K562 (cell line): Measurements from ENCODE around the gene PAFAH2.
A peak's percentile ranks its signal among the peaks of the same experiment; 100 is the strongest.

Source experiments
- CREB1 ChIP-seq, 2 experiments: sonication (generic) in 1 of 2; formaldehyde crosslinking in 1 of 2; IDR thresholded peaks; 2 replicates each; pipeline versions ENCODE4 v1.6.1 to v1.8.0; 2012 to 2022; ENCODE audit warnings: inconsistent platforms in 1 of 2, mild to moderate bottlenecking in 1 of 2, missing genetic modification reagents in 1 of 2, moderate library complexity in 1 of 2
- CREM ChIP-seq: IDR thresholded peaks from 2 replicates; pipeline ENCODE4 v1.6.1; 2014; ENCODE audit warnings: antibody characterized with exemption, low read depth
- EP300 ChIP-seq: IDR thresholded peaks from 2 replicates; pipeline ENCODE4 v1.6.1; 2012; ENCODE audit warnings: low read length, improper control_type of control experiment

- TF ChIP-seq CREB1 (IDR thresholded peaks at IDR 0.05) (no peak), CREB1 (CRISPR knock-in tag; IDR thresholded peaks at IDR 0.05) (no peak), CREM (0 out of 2 replicates have a peak, but pooled peaks have one; percentile 18), EP300 (no peak)
These were observed 30.0 kb upstream of the PAFAH2 start for GRCh38 chr1:26027716-26028489.
